HepG2 (cell line): ENCODE measurements around the gene SLC50A1. TPM values are rescaled to one million over a fixed set of nuclear protein-coding genes. Genes with fewer than 3 reads are reported as not detected.

Experiments
- CBX1 ChIP-seq: IDR thresholded peaks from one replicate; pipeline ENCODE4 v1.6.1; 2016; ENCODE audit warnings: antibody characterized with exemption, low read depth
- FOXA3 ChIP-seq: IDR thresholded peaks from 2 replicates; pipeline ENCODE4 v1.6.1; 2016; ENCODE audit warnings: missing genetic modification reagents, missing compliant biosample characterization
- KMT2A ChIP-seq: sonication (generic); formaldehyde crosslinking; IDR thresholded peaks from 2 replicates; pipeline ENCODE4 v1.4.0; 2020; ENCODE audit warnings: missing genetic modification reagents
- NCOA1 ChIP-seq: sonication (generic); formaldehyde crosslinking; IDR thresholded peaks from 2 replicates; pipeline ENCODE4 v1.9.0; 2021; ENCODE audit warnings: missing genetic modification reagents
- PAWR ChIP-seq: sonication (generic); formaldehyde crosslinking; IDR thresholded peaks from 2 replicates; pipeline ENCODE4 v1.4.0; 2020; ENCODE audit warnings: missing genetic modification reagents, mild to moderate bottlenecking, borderline replicate concordance
- POGZ ChIP-seq: sonication (generic); formaldehyde crosslinking; IDR thresholded peaks from 2 replicates; pipeline ENCODE4 v1.4.0; 2020; ENCODE audit warnings: mild to moderate bottlenecking, missing genetic modification reagents
- SCMH1 ChIP-seq: sonication (generic); formaldehyde crosslinking; IDR thresholded peaks from 2 replicates; pipeline ENCODE4 v1.9.0; 2021; ENCODE audit warnings: missing genetic modification reagents, mild to moderate bottlenecking, borderline replicate concordance
- SRF ChIP-seq: IDR thresholded peaks from 2 replicates; pipeline ENCODE4 v1.6.1; 2011; ENCODE audit warnings: mild to moderate bottlenecking, low read depth, low read length, moderate library complexity
- TSC22D2 ChIP-seq: sonication (generic); formaldehyde crosslinking; IDR thresholded peaks from 2 replicates; pipeline ENCODE4 v1.5.1; 2020; ENCODE audit warnings: missing genetic modification reagents, mild to moderate bottlenecking, borderline replicate concordance
- YEATS2 ChIP-seq: sonication (generic); formaldehyde crosslinking; IDR thresholded peaks from 2 replicates; pipeline ENCODE4 v1.4.0; 2020; ENCODE audit warnings: missing genetic modification reagents, borderline replicate concordance
- ZBTB1 ChIP-seq: sonication (generic); formaldehyde crosslinking; IDR thresholded peaks from 2 replicates; pipeline ENCODE4 v1.4.0; 2020; ENCODE audit warnings: missing genetic modification reagents, borderline replicate concordance
- ZNF343 ChIP-seq: sonication (generic); formaldehyde crosslinking; IDR thresholded peaks from 2 replicates; pipeline ENCODE4 v1.4.0; 2020; ENCODE audit warnings: mild to moderate bottlenecking, missing genetic modification reagents
- ZNF367 ChIP-seq: sonication (generic); formaldehyde crosslinking; IDR thresholded peaks from 2 replicates; pipeline ENCODE4 v1.4.0; 2020; ENCODE audit warnings: missing genetic modification reagents, borderline replicate concordance
- ZNF446 ChIP-seq: sonication (generic); formaldehyde crosslinking; IDR thresholded peaks from 2 replicates; pipeline ENCODE4 v1.5.0; 2020; ENCODE audit warnings: mild to moderate bottlenecking, missing genetic modification reagents
- ZNF724P ChIP-seq: sonication (generic); formaldehyde crosslinking; IDR thresholded peaks from 2 replicates; pipeline ENCODE4 v1.8.0; 2022; ENCODE audit warnings: missing genetic modification reagents, borderline replicate concordance
- ZNF777 ChIP-seq: sonication (generic); formaldehyde crosslinking; IDR thresholded peaks from 2 replicates; pipeline ENCODE4 v1.4.0; 2020; ENCODE audit warnings: missing genetic modification reagents
- ZSCAN12 ChIP-seq: sonication (generic); formaldehyde crosslinking; IDR thresholded peaks from 2 replicates; pipeline ENCODE4 v1.9.0; 2021; ENCODE audit warnings: mild to moderate bottlenecking, missing genetic modification reagents
- polyA plus RNA-seq, 8 experiments: library from polyadenylated mRNA; depleted of rRNA in 3 of 8; stranded (reverse) in 7 of 8; unstranded in 1 of 8; fragments of >200 nt; fragmentation: Illumina TruSeq in 4 of 8; extraction: Trizol in 4 of 8; gene quantifications; 2 replicates each; pipeline versions ENCODE4 v1.2.1 to v1.2.3, GENCODE V29; 2011 to 2016; ENCODE audit warnings: low read depth in 4 of 8, missing spikeins in 1 of 8, mixed read lengths in 1 of 8; ENCODE audit not compliant: insufficient read depth in 1 of 8
- total RNA-seq, 5 experiments: library from RNA; depleted of rRNA; stranded (reverse); fragments of >200 nt; fragmentation: Illumina TruSeq; extraction: Trizol; gene quantifications; 2 replicates each; pipeline ENCODE4 v1.2.3, GENCODE V29; 2016; ENCODE audit warnings: low read depth in 1 of 5
- TF ChIP-seq, protein P1 (sequence below): IDR thresholded peaks from 2 replicates; pipeline ENCODE4 v1.6.1; 2016
- TF ChIP-seq, protein P2 (sequence below): sonication (generic); formaldehyde crosslinking; IDR thresholded peaks from 2 replicates; pipeline ENCODE4 v1.4.0; 2020; ENCODE audit warnings: mild to moderate bottlenecking, missing genetic modification reagents
- TF ChIP-seq, protein P3 (sequence below): sonication (generic); formaldehyde crosslinking; IDR thresholded peaks from 2 replicates; pipeline ENCODE4 v1.9.0; 2021; ENCODE audit warnings: missing genetic modification reagents, mild to moderate bottlenecking, borderline replicate concordance

Gene SLC50A1
- total and polyA plus RNA-seq, 2 of the 13 experiments (the other 11 are each of a cell fraction or from before 2014, with no cell fraction given): 22.5 to 46.8 TPM

DNA sequence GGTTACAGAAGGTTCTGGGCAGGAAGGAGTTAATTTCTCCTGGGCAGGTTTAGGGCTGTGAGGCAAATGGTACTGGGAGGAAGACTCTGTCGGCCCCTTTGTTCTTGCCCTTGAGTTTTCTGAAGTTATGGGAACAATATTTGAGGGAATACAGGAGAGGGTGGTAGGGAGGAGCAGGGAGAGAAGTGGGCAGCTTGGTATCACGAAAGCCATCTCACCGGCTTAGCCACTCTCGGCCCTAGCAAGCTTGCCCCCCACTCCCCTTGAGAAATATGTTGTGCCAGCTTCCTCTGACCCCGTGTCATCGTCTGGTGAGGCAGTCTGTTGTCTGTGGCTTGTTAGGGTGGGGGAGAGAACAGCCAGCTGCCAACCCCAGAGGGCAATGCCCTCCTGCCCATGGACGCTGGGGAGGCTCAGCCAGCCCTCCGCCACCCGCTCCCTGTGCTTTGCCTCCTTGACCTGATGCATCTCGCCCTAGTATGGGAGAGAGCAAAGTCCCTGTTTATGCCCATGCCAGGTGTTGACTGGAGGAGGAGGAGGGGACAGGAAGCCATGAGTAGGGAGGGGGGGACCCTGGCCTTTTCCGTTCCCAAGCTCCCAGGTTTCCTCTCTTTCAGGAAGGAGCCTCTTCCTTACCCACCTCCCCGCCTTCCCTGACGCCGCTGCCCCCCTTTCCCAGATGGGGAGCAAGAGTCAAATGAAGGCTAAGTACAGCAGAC, 6.7 kb upstream of the SLC50A1 start (continued):
- TF ChIP-seq ZBTB1 (CRISPR knock-in tag) (peak; percentile 20; the same call in 1 of the 2 replicates), PAWR (CRISPR knock-in tag) (no peak), ZNF777 (CRISPR knock-in tag) (no peak), TSC22D2 (CRISPR knock-in tag) (0 out of 2 replicates have a peak, but pooled peaks have one; percentile 46), POGZ (CRISPR knock-in tag) (peak; percentile 47; the same call in 1 of the 2 replicates), ZNF343 (CRISPR knock-in tag) (peak; percentile 82; the same call in 1 of the 2 replicates), SRF (peak; percentile 58), FOXA3 (CRISPR knock-in tag) (peak; percentile 92), KMT2A (CRISPR knock-in tag) (no peak; the same call in 1 of the 2 replicates), CBX1 (no peak), ZNF446 (CRISPR knock-in tag) (0 out of 2 replicates have a peak, but pooled peaks have one; percentile 67), ZNF367 (CRISPR knock-in tag) (no peak), SCMH1 (CRISPR knock-in tag) (no peak), ZNF724P (no peak), NCOA1 (CRISPR knock-in tag) (no peak), YEATS2 (CRISPR knock-in tag) (no peak), ZSCAN12 (CRISPR knock-in tag) (no peak)
- TF ChIP-seq, protein P1, sequence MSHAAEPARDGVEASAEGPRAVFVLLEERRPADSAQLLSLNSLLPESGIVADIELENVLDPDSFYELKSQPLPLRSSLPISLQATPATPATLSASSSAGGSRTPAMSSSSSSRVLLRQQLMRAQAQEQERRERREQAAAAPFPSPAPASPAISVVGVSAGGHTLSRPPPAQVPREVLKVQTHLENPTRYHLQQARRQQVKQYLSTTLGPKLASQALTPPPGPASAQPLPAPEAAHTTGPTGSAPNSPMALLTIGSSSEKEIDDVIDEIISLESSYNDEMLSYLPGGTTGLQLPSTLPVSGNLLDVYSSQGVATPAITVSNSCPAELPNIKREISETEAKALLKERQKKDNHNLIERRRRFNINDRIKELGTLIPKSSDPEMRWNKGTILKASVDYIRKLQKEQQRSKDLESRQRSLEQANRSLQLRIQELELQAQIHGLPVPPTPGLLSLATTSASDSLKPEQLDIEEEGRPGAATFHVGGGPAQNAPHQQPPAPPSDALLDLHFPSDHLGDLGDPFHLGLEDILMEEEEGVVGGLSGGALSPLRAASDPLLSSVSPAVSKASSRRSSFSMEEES (CRISPR knock-in tag): 0 out of 2 replicates have a peak, but pooled peaks have one; percentile 46
- TF ChIP-seq, protein P2, sequence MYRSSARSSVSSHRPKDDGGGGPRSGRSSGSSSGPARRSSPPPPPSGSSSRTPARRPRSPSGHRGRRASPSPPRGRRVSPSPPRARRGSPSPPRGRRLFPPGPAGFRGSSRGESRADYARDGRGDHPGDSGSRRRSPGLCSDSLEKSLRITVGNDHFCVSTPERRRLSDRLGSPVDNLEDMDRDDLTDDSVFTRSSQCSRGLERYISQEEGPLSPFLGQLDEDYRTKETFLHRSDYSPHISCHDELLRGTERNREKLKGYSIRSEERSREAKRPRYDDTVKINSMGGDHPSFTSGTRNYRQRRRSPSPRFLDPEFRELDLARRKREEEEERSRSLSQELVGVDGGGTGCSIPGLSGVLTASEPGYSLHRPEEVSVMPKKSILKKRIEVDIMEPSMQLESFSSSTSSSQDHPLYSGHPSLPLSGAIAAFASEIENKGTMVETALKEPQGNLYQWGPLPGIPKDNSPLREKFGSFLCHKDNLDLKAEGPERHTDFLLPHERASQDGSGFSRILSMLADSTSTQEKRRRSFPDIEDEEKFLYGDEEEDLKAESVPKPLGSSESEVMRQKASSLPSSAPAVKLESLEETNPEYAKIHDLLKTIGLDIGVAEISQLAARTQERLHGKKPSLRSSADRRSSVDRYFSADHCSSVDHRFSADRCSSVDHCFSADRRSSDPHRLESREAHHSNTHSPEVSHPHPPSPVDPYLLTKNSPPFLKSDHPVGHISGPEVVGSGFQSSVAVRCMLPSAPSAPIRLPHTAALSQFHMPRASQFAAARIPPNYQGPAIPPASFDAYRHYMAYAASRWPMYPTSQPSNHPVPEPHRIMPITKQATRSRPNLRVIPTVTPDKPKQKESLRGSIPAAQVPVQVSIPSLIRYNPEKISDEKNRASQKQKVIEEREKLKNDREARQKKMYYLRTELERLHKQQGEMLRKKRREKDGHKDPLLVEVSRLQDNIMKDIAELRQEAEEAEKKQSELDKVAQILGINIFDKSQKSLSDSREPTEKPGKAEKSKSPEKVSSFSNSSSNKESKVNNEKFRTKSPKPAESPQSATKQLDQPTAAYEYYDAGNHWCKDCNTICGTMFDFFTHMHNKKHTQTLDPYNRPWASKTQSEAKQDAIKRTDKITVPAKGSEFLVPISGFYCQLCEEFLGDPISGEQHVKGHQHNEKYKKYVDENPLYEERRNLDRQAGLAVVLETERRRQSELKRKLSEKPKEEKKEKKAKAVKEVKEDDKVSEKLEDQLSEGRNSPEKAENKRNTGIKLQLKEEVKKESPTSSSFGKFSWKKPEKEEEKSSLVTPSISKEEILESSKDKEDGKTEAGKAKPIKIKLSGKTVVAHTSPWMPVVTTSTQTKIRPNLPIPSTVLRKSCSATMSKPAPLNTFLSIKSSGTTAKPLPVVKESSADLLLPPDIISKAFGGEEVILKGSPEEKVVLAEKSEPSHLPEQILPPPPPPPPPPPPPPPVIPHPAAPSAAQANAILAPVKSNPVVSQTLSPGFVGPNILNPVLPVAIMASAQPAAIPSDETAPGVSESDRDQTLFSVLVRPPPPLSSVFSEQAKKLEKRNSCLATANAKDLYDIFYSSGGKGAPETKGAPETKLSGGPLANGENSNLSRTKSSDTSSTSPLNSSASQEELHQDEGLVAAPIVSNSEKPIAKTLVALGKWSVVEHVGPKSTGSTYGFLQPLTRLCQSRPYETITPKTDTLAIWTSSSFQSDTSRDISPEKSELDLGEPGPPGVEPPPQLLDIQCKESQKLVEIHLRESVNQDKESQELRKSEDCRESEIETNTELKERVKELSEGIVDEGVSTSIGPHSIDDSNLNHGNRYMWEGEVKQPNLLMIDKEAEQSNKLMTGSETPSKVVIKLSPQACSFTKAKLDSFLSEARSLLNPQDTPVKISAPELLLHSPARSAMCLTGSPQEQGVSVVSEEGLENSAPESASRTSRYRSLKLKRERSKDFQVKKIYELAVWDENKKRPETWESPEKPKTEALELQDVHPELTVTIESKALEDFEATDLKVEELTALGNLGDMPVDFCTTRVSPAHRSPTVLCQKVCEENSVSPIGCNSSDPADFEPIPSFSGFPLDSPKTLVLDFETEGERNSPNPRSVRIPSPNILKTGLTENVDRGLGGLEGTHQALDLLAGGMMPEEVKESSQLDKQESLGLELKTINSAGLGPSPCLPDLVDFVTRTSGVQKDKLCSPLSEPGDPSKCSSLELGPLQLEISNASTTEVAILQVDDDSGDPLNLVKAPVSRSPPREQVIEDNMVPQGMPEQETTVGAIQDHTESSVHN (CRISPR knock-in tag): peak; percentile 60; the same call in 1 of the 2 replicates
- TF ChIP-seq, protein P3, sequence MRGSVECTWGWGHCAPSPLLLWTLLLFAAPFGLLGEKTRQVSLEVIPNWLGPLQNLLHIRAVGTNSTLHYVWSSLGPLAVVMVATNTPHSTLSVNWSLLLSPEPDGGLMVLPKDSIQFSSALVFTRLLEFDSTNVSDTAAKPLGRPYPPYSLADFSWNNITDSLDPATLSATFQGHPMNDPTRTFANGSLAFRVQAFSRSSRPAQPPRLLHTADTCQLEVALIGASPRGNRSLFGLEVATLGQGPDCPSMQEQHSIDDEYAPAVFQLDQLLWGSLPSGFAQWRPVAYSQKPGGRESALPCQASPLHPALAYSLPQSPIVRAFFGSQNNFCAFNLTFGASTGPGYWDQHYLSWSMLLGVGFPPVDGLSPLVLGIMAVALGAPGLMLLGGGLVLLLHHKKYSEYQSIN (CRISPR knock-in tag): no peak
